HG03571 (cell line): ENCODE measurements around the gene TOP1.
A peak's percentile ranks its signal among the peaks of the same experiment; 100 is the strongest.

Experiments used
- ATAC-seq: cut with Tn5 transposase; IDR thresholded peaks from one replicate; pipeline ENCODE4 v1.9.1; 2021; ENCODE audit not compliant: unreplicated experiment

The TOP1 gene

DNA sequence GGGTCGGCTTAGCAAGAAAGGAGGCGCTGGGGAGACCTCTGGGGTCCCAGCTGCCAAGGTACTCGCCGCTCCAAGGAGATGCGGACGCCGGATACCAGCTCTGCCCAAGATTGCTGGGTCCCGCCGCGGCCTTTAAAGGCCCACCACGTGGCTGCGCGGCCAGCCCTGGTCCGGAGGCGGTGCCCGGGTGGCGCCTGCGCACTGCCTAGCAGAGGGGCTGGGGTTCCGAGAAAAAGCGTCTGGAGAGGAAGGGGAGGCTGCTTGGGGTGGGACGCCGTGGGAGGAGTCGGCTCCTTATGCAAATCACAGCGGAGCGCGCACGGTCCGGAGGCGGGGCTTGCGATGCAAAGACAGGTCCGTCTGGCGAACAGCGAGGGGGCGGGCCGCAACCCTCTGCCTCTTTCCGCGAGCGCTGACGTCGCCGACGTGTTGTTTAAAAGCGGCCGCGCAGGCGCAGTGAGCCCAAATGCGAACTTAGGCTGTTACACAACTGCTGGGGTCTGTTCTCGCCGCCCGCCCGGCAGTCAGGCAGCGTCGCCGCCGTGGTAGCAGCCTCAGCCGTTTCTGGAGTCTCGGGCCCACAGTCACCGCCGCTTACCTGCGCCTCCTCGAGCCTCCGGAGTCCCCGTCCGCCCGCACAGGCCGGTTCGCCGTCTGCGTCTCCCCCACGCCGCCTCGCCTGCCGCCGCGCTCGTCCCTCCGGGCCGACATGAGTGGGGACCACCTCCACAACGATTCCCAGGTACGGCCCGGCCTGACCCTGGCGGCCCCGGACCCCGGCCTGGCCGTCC is at the start of gene TOP1:
TOP1 (plus strand) TSS at position 464 of the 791 bp plus-strand sequence; CDS start at position 710, 246 bp downstream.
- peak; percentile 90 for ATAC-seq

DNA sequence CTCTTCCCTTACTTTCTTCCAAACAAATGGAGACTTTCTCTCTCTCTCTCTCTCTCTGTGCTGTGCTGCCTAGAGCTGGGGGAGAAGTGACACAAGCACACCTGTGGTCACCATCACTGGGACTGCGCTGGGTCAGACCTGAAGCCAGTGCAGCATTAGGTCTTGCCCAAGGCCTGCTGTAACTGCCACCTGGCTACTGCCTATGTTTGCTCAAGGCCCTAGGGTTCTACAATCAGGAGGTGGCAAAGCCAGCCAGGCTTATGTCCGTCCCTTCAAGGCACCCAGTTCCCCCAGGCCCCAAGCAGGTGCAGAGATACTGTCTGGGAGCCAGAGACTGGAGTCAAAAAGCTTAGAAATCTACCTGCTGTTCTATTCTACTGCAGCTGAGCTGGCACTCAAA is 49.4 kb upstream of the TOP1 start:
- ATAC-seq: no peak

DNA sequence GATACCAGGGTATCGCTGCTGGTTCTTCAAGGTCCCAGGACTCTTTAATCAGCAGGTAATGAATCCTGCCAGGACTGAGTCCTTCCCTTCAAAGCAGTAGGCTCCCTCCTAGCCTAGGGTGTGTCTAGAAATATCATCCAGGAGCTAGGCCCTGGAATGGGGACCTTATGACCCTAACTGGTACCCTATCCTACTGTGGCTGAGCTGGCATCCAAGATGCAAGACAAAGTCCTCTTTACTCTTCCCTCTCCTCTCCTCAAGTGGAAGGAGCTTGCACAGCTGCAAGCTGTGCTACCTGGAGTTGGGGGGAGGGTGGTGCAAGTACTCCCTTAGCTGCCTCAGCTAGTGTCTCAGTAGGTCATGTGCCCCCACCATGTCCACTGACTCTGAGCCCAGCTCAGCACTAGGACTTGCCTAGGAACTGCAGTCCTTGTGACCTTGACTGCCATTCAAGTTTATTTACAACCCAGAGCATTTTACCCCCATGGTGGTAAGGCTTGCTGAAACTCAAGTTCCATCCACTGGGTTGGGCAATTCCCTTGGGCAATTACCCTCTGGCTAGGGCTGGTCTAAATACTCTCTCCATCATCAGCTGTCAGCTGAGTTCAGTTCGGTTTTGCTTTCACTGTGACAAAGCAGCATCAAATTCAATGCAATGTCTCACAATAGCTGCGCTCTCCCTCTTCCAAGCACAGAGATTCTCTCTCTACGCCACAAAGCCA is 48.4 kb upstream of the TOP1 start:
- peak; percentile 73 for ATAC-seq

DNA sequence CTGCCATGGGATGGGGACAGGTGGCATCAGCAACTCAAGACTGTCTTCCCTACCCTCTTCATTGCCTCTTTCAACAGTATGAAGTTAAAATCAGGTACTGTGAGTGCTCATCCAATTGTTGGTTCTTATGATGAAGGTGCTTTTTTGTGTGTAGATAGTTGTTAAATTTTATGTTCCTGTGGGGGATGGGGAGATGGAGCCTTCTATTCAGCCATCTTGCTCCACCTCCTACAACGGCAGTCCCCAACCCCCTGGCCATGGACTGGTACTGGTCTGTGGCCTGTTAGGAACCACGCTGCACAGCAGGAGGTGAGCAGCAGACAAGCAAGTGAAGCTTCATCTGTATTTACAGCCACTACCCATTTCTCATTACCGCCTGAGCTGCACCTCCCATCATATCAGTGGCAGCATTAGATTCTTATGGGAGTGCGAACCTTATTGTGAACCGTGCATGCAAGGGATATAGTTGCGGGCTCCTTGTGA is 47.8 kb upstream of the TOP1 start:
- ATAC-seq: no peak

DNA sequence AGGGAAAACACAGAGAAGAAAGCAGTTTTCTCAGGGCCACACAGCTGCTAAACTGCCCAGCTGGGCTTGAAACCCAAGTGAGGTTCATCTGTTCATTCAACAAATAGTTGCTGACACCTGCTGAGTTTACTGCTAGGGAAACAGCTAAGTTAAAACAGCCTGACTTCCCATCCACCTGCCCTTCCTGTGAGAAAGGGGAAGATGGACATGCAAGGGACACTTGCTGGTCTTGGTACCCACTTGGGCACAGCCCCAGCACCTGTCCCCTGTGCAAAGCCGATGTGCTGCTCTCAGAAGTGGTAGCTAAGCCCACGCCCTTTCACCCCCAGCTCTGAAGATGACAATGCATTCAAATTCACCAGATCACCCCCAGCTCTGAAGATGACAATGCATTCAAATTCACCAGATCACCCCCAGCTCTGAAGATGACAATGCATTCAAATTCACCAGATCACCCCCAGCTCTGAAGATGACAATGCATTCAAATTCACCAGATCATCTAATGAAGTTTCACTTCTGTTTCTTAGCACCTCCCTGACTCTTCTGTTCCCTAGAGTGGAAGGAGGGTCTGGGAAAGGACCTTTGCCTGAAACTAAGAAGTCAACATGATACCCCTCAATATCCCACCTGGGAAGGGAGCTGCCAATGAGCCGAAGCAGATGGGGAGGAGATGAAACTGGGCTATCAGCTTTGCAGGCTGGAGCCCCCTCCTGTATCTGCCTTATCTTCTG is 46.0 kb upstream of the TOP1 start:
- no peak for ATAC-seq

DNA sequence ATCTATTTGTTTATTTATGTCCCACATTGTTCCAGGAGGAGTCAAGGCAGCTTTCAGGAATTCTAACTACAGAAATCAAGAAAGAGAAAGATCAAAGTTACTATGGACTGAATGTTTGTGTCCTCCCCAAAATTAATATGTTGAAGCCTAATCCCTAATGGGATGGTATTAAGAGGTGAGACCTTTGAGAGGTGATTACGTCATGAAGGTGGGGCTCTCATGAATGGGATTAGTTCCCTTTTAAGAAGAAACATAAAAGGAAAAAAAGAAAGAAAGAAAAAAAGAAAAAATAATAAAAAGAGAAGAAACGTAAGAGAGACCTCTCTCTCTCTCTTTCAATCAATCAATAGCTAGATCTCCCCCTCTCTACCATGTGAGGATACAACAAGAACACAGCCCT is 44.7 kb upstream of the TOP1 start:
- ATAC-seq: no peak

DNA sequence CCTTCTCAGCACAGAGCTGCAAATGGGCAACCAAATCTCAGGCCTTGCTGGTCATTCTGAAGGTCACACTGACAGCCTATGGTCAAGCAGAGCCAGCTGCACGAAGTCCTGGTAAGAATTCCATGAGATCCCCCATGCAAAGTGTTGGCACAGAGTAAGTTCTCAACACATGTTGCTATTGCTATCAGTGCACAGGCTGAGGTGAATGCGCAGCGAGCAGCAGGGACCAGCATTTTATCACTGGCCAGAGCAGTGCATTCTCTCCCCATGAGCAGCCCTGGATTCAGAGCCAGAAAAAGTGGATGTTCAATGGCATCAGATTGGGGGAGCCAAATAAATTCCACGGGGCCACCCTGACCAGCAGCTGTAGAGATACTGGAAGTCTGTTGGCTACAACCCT is 44.1 kb upstream of the TOP1 start:
- ATAC-seq: no peak

DNA sequence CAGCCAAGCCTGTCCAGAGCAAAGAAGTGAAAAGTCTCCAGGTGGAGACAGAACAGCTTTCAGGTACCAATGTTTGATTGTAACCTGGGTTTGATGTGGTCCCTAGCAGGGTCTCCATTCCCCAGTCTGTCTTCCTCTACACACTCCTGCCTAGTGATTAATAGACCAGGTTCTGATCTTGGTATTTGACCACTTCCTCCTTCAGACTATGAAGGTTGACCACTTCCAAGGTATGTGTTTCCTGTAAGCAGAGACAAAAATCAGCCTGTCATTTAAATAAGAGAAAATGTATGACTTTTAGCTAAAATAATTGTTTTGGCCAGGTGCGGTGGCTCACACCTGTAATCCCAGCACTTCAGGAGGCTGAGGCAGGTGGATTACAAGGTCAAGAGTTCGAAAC is 41.8 kb upstream of the TOP1 start:
- ATAC-seq: peak; percentile 41

DNA sequence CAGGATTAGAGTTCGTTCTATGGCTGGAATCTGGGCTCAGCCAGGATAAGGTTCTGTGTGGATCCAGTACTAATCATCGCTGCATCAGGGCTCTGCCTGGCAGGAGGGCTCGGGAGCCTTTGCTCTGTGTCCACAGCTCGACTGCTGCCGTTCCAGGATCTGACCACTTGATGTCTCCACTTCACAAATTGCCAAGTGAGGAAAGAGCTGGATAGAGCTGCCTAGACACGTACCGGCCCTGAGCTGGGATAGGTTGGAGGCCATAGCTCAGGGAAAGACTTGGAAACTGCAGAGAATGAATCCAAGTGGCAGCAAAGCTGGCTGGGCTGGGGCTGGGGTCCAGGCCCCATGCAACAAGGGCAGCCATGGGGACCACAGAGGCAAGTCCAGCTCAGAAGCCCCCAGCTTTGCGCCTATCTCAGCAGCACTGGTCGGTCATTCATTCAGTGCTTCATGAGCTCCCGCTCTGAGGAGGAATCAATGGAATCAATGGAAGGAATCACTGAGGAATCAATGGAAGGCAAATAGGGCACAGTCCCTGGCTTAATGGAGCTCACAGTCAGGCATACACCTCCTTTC is 38.0 kb upstream of the TOP1 start:
- peak; percentile 44 for ATAC-seq

DNA sequence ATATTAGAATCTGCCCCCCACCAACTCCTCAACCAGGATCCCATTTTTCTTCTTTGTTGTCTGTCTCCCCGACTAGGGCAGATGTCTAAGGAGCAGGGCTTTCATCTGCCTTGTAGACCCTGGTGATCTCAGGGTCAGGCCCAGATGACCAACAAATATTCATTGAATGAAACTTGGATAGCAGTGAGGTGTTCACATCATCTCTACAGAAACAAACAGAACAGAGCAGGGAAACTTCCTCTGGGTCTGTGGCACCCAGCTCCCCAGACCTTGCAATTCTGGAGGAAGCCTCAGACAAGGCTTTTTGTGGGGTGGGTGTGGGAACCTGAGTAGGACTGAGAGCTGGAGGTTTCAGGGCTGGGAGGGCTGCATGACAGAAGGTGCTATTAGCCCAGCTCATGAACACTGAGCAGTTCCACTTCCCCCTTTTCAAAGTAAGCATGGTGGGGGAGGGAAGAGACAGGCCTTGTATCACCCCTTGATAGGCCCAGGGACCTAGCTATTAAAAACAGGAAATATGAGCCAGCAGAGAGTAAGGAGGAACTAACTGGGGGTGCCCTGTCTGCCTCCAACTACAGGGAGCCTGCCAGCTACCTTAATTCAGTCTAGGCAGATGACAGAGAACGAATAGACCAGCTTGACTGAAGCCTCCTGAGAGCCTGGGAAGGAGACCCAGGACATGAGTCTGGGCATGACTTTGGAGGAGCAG is 37.3 kb upstream of the TOP1 start:
- peak; percentile 88 for ATAC-seq

DNA sequence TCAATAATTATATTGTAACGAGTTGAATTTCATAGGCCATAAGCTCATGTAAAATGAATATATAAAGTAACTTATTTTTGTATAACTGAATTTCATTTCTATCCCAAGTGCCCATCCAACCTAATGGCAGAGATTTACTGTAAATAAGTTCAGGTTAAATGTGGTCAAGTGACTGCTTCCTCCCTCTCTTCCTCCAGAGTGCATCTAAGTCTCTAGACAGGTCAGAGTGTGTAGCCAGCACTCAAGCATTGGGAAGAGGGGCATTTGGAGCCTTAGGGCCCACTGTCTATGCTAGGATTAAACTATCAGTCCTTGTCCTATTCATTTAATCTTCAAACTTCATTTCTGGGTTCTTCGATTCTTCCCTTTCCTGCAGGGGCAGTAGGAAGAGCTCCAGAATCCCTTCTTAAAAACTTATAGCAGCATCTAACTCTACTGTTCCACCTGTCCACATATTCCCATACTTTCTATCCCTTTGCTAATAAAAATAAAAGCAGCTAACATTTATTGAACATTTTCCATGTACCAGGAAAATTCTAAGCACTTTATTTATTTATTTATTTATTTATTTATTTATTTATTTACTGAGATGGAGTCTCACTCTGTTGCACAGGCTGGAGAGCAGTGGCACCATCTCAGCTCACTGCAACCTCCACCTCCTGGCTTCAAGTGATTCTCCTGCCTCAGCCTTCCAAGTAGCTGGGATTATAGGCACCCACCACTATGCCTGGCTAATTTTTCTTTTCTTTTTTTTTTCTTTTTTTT is 36.1 kb upstream of the TOP1 start:
- ATAC-seq: no peak

DNA sequence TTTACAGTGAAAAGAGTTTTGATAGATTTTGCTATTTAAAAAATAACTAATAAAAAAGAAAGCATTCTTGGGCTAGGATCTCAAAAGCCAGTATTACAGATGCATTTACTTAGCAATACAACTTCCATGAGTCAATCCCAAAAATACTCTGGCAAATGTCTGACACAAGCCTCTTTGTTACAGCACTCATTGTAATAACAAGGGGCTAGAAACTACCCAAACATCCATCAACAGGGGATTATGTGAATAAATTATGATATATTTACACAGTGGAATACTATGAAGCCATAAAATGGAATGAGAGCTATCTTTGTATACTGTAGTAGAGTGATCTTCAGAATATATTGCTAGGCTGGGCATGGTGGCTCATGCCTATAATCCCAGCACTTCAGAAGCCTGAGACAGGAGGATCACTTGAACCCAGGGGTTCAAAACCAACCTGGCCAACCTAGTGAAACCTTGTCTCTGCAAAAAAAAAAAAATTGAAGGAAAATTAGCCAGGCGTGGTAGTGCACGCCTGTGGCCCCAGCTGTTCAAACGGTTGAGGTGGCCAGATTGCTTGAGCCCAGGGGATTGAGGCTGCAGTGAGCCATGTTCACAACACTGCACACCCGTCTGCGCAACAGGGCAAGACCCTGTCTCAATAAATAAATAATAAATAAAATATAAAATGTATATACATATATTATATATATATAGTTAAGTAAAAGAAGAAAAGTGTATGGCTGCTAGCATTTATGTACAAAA is 34.7 kb upstream of the TOP1 start:
- ATAC-seq: no peak

DNA sequence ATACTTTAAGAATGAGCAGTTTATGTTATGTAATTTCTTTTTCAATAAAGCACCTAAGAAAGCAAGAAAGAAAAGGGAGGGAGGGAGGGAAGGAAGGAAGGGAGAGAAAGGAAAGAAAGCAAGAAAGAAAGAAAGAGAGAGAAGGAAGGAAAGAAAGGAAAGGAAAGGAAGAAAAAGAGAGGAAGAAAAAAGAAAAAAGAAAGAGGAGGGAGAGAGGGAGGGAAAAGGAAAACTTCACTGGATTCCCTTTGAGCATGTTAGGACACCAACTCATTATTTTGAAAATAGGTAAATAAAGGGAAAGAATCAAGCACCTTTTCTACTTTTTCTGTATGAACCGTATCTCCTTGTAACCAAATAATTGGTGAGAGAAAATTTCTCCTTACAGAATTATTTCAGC is 32.3 kb upstream of the TOP1 start:
- ATAC-seq: no peak

DNA sequence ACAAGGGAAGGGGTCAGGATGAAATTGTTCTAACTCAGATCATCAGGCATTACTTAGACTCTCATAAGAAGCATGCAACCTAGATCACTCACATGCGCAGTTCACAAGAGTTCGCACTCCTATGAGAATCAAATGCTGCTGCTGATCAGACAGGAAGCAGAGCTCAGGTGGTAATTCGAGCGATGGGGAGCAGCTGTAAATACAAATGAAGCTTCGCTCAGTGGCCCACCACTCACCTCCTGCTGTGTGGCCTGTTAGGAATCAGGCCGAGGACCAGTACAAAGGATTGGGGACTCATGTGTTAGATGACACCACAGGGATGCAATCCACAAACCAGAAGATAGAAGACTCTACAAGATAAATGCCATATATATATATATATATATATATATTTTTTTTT is 31.5 kb upstream of the TOP1 start:
- ATAC-seq: no peak

DNA sequence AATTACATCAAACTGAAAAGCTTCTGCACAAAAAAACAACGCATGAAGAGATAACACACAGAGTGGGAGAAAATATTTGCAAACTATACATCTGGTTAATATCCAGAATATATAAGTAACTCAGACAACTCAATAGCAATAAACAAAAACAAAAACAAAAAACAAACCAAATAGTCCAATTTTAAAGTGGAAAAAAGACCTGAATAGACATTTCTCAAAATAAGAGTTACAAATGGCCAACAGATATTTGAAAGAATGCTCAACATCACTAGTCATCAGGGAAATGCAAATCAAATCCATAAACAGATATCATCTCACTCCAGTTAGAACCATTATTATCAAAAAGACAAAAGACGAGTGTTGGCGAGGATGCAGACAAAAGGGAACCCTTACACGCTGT is 28.8 kb upstream of the TOP1 start:
- ATAC-seq: no peak

DNA sequence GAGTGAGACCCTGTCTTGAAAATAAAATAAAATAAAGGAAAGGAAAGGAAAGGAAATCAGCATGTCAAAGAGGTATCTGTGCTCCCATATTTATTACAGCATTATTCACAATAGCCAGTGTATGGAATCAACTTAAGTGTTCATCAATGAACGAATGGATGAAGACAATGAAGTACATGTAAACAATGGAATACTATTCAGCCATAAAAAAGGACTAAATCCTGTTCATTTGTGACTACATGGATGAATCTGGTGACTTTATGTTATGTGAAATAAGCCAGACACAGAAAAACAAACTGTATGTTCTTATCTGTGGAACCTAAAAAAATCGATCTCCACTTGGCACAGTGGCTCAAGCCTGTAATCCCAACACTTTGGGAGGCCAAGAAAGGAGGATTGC is 28.0 kb upstream of the TOP1 start:
- no peak for ATAC-seq

DNA sequence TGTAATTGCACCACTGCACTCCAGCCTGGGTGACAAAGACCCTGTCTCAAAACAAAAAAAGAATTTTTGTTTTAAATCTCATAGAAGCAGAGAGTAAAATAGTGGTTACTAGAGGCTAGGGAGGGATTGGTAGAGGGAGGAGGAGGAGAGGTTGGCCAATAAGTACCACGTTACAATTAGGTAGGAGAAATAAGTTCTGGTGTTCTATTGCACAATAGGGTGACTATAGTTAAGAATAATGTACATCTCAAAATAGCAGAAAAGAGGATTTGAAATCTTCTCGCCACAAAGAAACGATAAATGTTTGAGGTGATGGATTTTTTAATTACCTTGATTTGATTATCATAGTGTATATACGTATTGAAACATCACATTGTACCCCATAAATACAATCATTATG is 27.1 kb upstream of the TOP1 start:
- ATAC-seq: no peak

DNA sequence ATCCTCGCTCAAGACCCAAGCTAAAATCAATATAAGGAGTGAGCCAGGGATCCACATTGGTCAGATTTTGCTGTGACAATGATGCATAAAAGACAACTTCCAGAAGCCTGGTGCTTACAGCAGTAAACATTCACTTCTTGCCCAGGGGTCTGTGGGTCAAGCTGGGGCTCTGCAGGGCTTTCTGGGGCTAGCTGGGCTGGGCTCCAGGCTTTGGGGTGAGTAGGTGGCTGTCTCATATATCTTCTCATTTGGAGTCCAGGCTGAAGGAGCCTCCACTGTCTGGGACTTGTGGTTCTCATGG is 25.8 kb upstream of the TOP1 start:
- no peak for ATAC-seq

DNA sequence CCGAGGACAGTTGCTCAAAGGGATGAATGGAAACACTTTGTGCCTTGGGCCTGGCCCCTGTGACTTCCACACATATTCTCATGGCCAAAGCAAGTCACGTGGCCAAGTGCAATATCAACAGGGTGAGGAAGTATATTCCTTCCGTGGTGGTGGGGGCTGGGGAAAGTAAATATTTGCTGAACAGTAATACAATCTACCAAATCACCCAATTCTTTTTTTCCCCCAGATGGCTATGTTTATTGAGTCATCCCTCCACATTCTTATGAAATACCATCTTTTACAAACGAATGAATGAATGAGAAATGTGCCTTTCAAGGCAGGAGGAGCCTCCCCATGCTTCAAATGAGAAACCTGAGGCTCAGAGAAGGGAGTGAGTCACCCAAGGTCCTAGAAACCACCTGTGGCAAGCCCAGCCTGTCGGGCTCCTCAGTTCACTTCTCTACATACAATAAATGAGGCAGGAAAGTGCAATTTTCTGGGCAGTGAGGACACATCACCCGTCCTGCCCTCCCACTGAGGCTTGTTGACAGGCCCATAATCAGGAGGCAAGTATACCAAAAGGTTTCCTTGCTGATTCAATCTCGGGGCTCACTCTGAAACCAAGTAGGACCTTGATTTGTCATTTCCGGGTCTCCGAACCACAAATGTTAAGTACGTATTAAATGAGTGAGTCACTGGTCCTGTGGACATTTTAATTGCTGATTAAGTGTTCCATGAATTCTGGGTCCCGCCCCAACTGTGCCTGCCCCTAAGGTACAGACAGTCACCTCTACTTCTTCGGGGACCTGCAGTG is 25.3 kb upstream of the TOP1 start:
- ATAC-seq: no peak
